Measurements from ENCODE around the gene AIFM3.

AIFM3 gene

GRCh38 chr22:20976291-20976877, 9.3 kb downstream of the AIFM3 start:
- no peak for DNase-seq (ENCODE audit: low read depth)

- no peak for DNase-seq (ENCODE audit: low read depth)
These were observed 10.0 kb downstream of the AIFM3 start for GRCh38 chr22:20977019-20977418.

GRCh38 chr22:20977516-20978170, 10.6 kb downstream of the AIFM3 start:
- DNase-seq (ENCODE audit: low read depth), result no peak

- DNase-seq (ENCODE audit: low read depth), result no peak
These were observed 11.4 kb downstream of the AIFM3 start for GRCh38 chr22:20978419-20978818.

GRCh38 chr22:20979243-20979809, 12.3 kb downstream of the AIFM3 start:
- peak; percentile 78 for DNase-seq (ENCODE audit: low read depth)

- DNase-seq (ENCODE audit: low read depth), result no peak
These were observed 12.9 kb downstream of the AIFM3 start for GRCh38 chr22:20979940-20980453.

- DNase-seq (ENCODE audit: low read depth), result no peak
These were observed 13.5 kb downstream of the AIFM3 start for GRCh38 chr22:20980523-20980922.

- no peak for DNase-seq (ENCODE audit: low read depth)
These were observed 14.1 kb downstream of the AIFM3 start for GRCh38 chr22:20980938-20981722.

- peak; percentile 88 for DNase-seq (ENCODE audit: low read depth)
These were observed 14.9 kb downstream of the AIFM3 start, which contains the start of gene LZTR1 for GRCh38 chr22:20981787-20982562. LZTR1 (plus strand) TSS chr22:20982297; CDS start chr22:20982372, 75 bp downstream.

GRCh38 chr22:20982563-20982882, 15.5 kb downstream of the AIFM3 start:
- no peak for DNase-seq (ENCODE audit: low read depth)

GRCh38 chr22:20983081-20983771, 16.2 kb downstream of the AIFM3 start:
- DNase-seq (ENCODE audit: low read depth), result no peak

GRCh38 chr22:20985720-20986119, 18.7 kb downstream of the AIFM3 start:
- DNase-seq (ENCODE audit: low read depth), result no peak

- DNase-seq (ENCODE audit: low read depth), result no peak
These were observed 19.3 kb downstream of the AIFM3 start for GRCh38 chr22:20986365-20986764.

- DNase-seq (ENCODE audit: low read depth), result no peak
These were observed 20.3 kb downstream of the AIFM3 start for GRCh38 chr22:20987375-20987774.

- no peak for DNase-seq (ENCODE audit: low read depth)
These were observed 21.7 kb downstream of the AIFM3 start for GRCh38 chr22:20988573-20989322.

GRCh38 chr22:20989323-20990138, 22.5 kb downstream of the AIFM3 start:
- DNase-seq (ENCODE audit: low read depth), result no peak

GRCh38 chr22:20990184-20991180, 23.4 kb downstream of the AIFM3 start:
- no peak for DNase-seq (ENCODE audit: low read depth)

Measured in ELR (cell line).